ENCODE measurements around the gene FBN2. TPM values are rescaled to one million over a fixed set of nuclear protein-coding genes. Genes with fewer than 3 reads are reported as not detected.
"Not testable (repeated sequence)": the region's sequence is repeated elsewhere in the genome, so short reads cannot be mapped to it uniquely, and the experiment has no call there.

The FBN2 gene
- total RNA-seq, 4 donors from 2014 or later: 0.57 to 4.4 (median 1.6) TPM

DNA sequence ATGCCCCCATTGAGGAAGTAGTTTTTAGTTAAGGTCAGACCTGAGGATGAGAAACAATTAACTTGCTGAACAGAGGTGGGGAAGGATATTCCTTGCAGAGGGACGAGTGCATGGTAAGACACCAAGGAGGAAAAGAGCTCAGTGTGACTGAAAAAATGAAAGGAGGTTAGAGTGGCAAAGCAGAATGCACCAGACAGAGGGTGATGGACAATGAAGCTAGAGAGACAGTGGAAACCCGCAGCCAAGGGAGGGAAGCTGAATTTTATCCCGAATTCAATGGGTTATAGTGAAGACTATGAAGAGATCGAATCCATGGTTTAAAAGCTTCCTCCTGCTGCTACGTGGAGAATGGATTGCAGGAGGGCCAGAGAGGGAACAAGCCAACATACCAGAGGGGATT, 206.8 kb downstream of the FBN2 start:
- H3K9me3 ChIP-seq: no peaks in the 10 kb centered on the region
- TF ChIP-seq, protein P1, sequence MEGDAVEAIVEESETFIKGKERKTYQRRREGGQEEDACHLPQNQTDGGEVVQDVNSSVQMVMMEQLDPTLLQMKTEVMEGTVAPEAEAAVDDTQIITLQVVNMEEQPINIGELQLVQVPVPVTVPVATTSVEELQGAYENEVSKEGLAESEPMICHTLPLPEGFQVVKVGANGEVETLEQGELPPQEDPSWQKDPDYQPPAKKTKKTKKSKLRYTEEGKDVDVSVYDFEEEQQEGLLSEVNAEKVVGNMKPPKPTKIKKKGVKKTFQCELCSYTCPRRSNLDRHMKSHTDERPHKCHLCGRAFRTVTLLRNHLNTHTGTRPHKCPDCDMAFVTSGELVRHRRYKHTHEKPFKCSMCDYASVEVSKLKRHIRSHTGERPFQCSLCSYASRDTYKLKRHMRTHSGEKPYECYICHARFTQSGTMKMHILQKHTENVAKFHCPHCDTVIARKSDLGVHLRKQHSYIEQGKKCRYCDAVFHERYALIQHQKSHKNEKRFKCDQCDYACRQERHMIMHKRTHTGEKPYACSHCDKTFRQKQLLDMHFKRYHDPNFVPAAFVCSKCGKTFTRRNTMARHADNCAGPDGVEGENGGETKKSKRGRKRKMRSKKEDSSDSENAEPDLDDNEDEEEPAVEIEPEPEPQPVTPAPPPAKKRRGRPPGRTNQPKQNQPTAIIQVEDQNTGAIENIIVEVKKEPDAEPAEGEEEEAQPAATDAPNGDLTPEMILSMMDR (IDR thresholded peaks at IDR 0.05): no peak
- no peak for TF ChIP-seq POLR2A (IDR thresholded peaks at IDR 0.05)
- no peak overlapping the region for H3K4me3 ChIP-seq
- H3K36me3 ChIP-seq: no peaks in the 10 kb centered on the region
- H3K27ac ChIP-seq: no peak overlapping the region
- intact Hi-C loops (cut with DNase I): no loop called here
- DNase-seq: no peak
- 87 to 90% methylated on average over 5 of the region's 5 CpGs for WGBS, 2 donors
- no peaks in the 10 kb centered on the region for H3K27me3 ChIP-seq
- H3K4me1 ChIP-seq: peaks cover 0 to 10% (median 0%) of the 10 kb centered on the region in 3 donors

DNA sequence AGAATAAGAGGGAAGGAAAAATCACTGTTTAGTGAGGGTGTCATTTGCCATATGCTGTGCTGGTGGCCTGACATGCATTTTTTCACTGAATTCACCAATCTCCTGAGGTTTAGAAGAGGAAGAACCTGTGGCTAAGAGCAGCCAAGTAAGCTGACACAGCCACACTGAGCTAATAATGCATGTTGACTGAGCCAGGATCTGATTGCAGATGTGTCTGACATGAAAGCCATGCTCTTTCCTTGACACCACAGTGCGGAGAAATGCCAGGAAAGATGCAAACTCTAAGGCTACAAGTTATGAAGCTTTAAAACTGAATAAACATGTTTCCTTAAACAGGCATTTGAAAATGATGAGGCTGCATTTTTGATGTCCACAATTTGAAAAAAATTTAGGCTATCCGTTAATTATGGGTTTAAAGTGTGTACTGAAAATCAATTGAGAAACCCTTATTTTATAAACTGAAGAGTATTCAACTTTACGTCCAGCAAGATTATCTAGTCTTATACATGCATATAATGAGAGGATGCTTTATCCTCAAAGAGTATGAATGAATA, 208.6 kb downstream of the FBN2 start:
- H3K27me3 ChIP-seq: no peaks in the 10 kb centered on the region
- intact Hi-C loops (cut with DNase I): no loop called here
- H3K9me3 ChIP-seq: no peaks in the 10 kb centered on the region
- H3K36me3 ChIP-seq: no peaks in the 10 kb centered on the region
- H3K27ac ChIP-seq: no peak overlapping the region
- DNase-seq: no peak
- 76% methylated on average over 3 of the region's 3 CpGs for WGBS, 2 donors
- no peak overlapping the region for H3K4me3 ChIP-seq
- TF ChIP-seq, protein P1 (IDR thresholded peaks at IDR 0.05): no peak
- TF ChIP-seq POLR2A (IDR thresholded peaks at IDR 0.05): no peak
- H3K4me1 ChIP-seq: peaks cover 0 to 10% (median 0%) of the 10 kb centered on the region in 3 donors

DNA sequence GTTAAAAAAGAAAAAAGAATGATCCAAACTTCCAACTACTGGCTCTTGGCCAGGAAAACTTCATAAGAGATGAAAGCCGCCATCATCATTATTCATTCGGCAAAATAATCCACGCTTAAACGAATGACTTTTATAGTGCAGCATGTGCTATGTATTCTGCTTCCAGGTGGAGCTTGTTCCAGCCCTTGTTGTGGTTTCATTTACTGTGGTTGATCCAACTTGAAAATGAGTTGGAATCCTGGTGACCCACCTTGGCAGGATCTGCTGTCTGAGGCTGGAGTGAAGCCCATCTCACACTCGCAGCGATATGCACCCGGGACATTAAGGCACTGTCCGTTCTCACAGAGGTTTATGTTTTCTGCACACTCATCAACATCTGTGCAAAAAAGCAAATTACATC, 209.6 kb downstream of the FBN2 start:
- Histone ChIP-seq H3K27me3 (no peaks in the 10 kb centered on the region), H3K36me3 (no peaks in the 10 kb centered on the region), H3K27ac (no peak overlapping the region), H3K4me3 (no peak overlapping the region), H3K9me3 (no peaks in the 10 kb centered on the region), H3K4me1 (peaks cover 0 to 10% (median 0%) of the 10 kb centered on the region in 3 donors)
- TF ChIP-seq, protein P1 (IDR thresholded peaks at IDR 0.05): no peak
- TF ChIP-seq POLR2A (IDR thresholded peaks at IDR 0.05): no peak
- intact Hi-C loops (cut with DNase I): no loop called here
- WGBS, 2 donors: 10 to 33% methylated on average over 8 of the region's 8 CpGs
- DNase-seq: no peak

DNA sequence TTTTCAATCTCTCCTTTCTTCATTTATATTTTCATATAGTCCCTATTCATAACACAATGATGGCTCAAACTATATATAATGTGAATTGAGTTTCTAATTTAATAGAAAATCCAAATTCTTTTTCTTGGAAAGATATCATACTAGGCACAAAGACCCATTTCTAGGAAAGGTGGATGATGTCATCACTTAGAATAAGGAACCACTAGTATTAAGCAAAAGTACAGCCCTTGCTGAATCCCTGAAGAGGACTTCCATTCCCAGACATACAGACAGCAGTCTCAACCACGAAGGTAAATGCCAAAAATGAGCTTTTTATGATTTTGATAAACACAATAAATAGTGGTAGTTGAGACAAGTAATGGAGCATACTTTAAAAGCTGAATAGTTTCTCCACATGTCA, 210.0 kb downstream of the FBN2 start:
- Histone ChIP-seq H3K27ac (no peak overlapping the region), H3K9me3 (no peaks in the 10 kb centered on the region), H3K27me3 (no peaks in the 10 kb centered on the region), H3K36me3 (no peaks in the 10 kb centered on the region), H3K4me3 (no peak overlapping the region), H3K4me1 (peaks cover 0 to 10% (median 0%) of the 10 kb centered on the region in 3 donors)
- WGBS, 2 donors: 26 to 29% methylated on average over 1 of the region's 1 CpG
- DNase-seq: no peak
- TF ChIP-seq POLR2A (IDR thresholded peaks at IDR 0.05): no peak
- TF ChIP-seq, protein P1 (IDR thresholded peaks at IDR 0.05): no peak
- intact Hi-C loops (cut with DNase I): no loop called here

DNA sequence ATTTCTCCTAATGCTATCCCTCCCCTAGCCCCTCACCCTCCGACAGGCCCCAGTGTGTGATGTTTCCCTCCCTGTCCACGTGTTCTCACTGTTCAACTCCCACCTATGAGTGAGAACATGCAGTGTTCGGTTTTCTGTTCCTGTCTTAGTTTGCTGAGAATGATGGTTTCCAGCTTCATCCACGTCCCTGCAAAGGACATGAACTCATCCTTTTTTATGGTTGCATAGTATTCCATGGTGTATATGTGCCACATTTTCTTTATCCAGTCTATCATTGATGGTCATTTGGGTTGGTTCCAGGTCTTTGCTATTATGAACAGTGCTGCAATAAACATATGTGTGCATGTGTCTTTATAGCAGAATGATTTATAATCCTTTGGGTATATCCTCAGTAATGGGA, 216.6 kb downstream of the FBN2 start:
- H3K4me1 ChIP-seq; H3K36me3 ChIP-seq; H3K4me3 ChIP-seq; intact Hi-C loops (cut with DNase I); H3K27ac ChIP-seq; DNase-seq; H3K9me3 ChIP-seq; H3K27me3 ChIP-seq: not testable (repeated sequence)
- 86 to 88% methylated on average over 4 of the region's 4 CpGs for WGBS, 2 donors

DNA sequence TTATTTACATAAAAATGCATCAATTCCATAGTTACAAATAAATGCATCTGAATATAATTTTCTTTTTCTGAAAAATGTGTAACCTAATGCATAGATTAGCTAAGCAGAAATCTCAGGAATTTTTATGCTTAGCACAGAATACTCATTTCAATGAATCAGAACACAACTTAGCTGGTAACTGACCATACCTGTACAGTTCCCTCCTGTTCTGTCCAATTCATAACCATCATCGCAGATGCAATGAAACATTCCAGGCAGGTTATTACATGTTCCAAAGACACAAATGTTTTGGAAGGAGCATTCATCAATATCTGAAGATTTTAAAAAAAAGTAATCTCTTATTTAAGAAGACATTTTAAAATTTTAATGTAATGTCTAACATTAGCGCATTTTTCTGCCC, 219.4 kb downstream of the FBN2 start:
- no peak for DNase-seq
- no peaks in the 10 kb centered on the region for H3K9me3 ChIP-seq
- TF ChIP-seq, protein P1 (IDR thresholded peaks at IDR 0.05): no peak
- TF ChIP-seq POLR2A (IDR thresholded peaks at IDR 0.05): no peak
- intact Hi-C loops (cut with DNase I): no loop called here
- H3K4me1 ChIP-seq: no peaks in the 10 kb centered on the region
- no peaks in the 10 kb centered on the region for H3K27me3 ChIP-seq
- H3K36me3 ChIP-seq: no peaks in the 10 kb centered on the region
- no peak overlapping the region for H3K27ac ChIP-seq
- WGBS, 2 donors: 65 to 73% methylated on average over 2 of the region's 2 CpGs
- no peak overlapping the region for H3K4me3 ChIP-seq
